IPS-18a (cell line): ENCODE measurements around the gene TMIGD1.
A peak's percentile ranks its signal among the peaks of the same experiment; 100 is the strongest.

Experiments
- H3K27ac ChIP-seq: one replicate; pipeline ENCODE4 v1.5.1; 2013; ENCODE audit warnings: low read length
- H3K27me3 ChIP-seq: one replicate; pipeline ENCODE4 v1.6.1; 2013; ENCODE audit warnings: mild to moderate bottlenecking, low read length; ENCODE audit not compliant: control insufficient read depth, insufficient read depth
- H3K36me3 ChIP-seq: one replicate; pipeline ENCODE4 v1.6.1; 2013; ENCODE audit warnings: low read depth, low read length; ENCODE audit not compliant: control insufficient read depth
- H3K4me1 ChIP-seq: one replicate; pipeline ENCODE4 v1.6.1; 2013; ENCODE audit warnings: low read depth, low read length; ENCODE audit not compliant: control insufficient read depth
- H3K4me3 ChIP-seq: one replicate; pipeline ENCODE4 v1.5.1; 2013; ENCODE audit warnings: low read length
- H3K9ac ChIP-seq: one replicate; pipeline ENCODE4 v1.6.1; 2013; ENCODE audit warnings: mild to moderate bottlenecking, low read length, moderate library complexity
- H3K9me3 ChIP-seq: one replicate; pipeline ENCODE4 v1.6.1; 2013; ENCODE audit warnings: low read depth, low read length; ENCODE audit not compliant: control insufficient read depth

Gene TMIGD1

GRCh38 chr17:30297715-30298114, 36.1 kb downstream of the TMIGD1 start:
- H3K4me3 ChIP-seq: no peak overlapping the region
- H3K36me3 ChIP-seq: no peaks in the 10 kb centered on the region
- H3K27me3 ChIP-seq: peaks cover 13% of the 10 kb centered on the region
- H3K4me1 ChIP-seq: no peaks in the 10 kb centered on the region
- no peaks in the 10 kb centered on the region for H3K9me3 ChIP-seq
- H3K27ac ChIP-seq: no peak overlapping the region
- H3K9ac ChIP-seq: no peak overlapping the region

- Histone ChIP-seq H3K9ac (no peak overlapping the region), H3K27me3 (peaks cover 20% of the 10 kb centered on the region), H3K27ac (no peak overlapping the region), H3K4me3 (no peak overlapping the region), H3K4me1 (no peaks in the 10 kb centered on the region), H3K9me3 (no peaks in the 10 kb centered on the region), H3K36me3 (no peaks in the 10 kb centered on the region)
Observed at GRCh38 chr17:30296499-30297080, 37.3 kb downstream of the TMIGD1 start.

- Histone ChIP-seq H3K27ac (no peak overlapping the region), H3K27me3 (peaks cover 29% of the 10 kb centered on the region), H3K9me3 (no peaks in the 10 kb centered on the region), H3K4me3 (peak overlapping the region; percentile 73), H3K36me3 (peaks cover 6% of the 10 kb centered on the region), H3K9ac (peak overlapping the region; percentile 68), H3K4me1 (no peaks in the 10 kb centered on the region)
Observed at GRCh38 chr17:30292286-30292858, 41.5 kb downstream of the TMIGD1 start.

GRCh38 chr17:30291543-30292285, 42.1 kb downstream of the TMIGD1 start, which contains the start of gene BLMH:
TSS of gene BLMH (minus strand) at chr17:30291944. CDS start at chr17:30291819, 125 bp downstream.
- Histone ChIP-seq H3K9me3 (no peaks in the 10 kb centered on the region), H3K9ac (peak within 1 kb of the TSS; percentile 70), H3K27ac (no peak within 1 kb of the TSS), H3K36me3 (peaks cover 13% of the 10 kb centered on the region), H3K4me3 (peak within 1 kb of the TSS; percentile 73), H3K27me3 (peaks cover 29% of the 10 kb centered on the region), H3K4me1 (no peaks in the 10 kb centered on the region)

GRCh38 chr17:30290696-30291542, 42.9 kb downstream of the TMIGD1 start:
- Histone ChIP-seq H3K27me3 (peaks cover 29% of the 10 kb centered on the region), H3K36me3 (peaks cover 18% of the 10 kb centered on the region), H3K9ac (peak overlapping the region; percentile 70), H3K4me1 (no peaks in the 10 kb centered on the region), H3K27ac (no peak overlapping the region), H3K4me3 (peak overlapping the region; percentile 73), H3K9me3 (no peaks in the 10 kb centered on the region)

- peaks cover 26% of the 10 kb centered on the region for H3K36me3 ChIP-seq
- H3K4me1 ChIP-seq: no peaks in the 10 kb centered on the region
- peaks cover 29% of the 10 kb centered on the region for H3K27me3 ChIP-seq
- no peak overlapping the region for H3K27ac ChIP-seq
- H3K9ac ChIP-seq: no peak overlapping the region
- H3K9me3 ChIP-seq: no peaks in the 10 kb centered on the region
- H3K4me3 ChIP-seq: no peak overlapping the region
Observed at GRCh38 chr17:30290077-30290476, 43.8 kb downstream of the TMIGD1 start.

GRCh38 chr17:30279156-30279555, 54.7 kb downstream of the TMIGD1 start:
- H3K9ac ChIP-seq: no peak overlapping the region
- H3K36me3 ChIP-seq: peaks cover 39% of the 10 kb centered on the region
- no peaks in the 10 kb centered on the region for H3K9me3 ChIP-seq
- no peak overlapping the region for H3K27ac ChIP-seq
- no peaks in the 10 kb centered on the region for H3K27me3 ChIP-seq
- H3K4me1 ChIP-seq: no peaks in the 10 kb centered on the region
- H3K4me3 ChIP-seq: no peak overlapping the region

- Histone ChIP-seq H3K36me3 (peaks cover 43% of the 10 kb centered on the region), H3K4me1 (no peaks in the 10 kb centered on the region), H3K9me3 (no peaks in the 10 kb centered on the region), H3K27ac (no peak overlapping the region), H3K27me3 (no peaks in the 10 kb centered on the region), H3K9ac (no peak overlapping the region), H3K4me3 (no peak overlapping the region)
Observed at GRCh38 chr17:30278032-30278431, 55.8 kb downstream of the TMIGD1 start.

- Histone ChIP-seq H3K9ac (no peak overlapping the region), H3K27me3 (no peaks in the 10 kb centered on the region), H3K27ac (no peak overlapping the region), H3K36me3 (peaks cover 60% of the 10 kb centered on the region), H3K9me3 (no peaks in the 10 kb centered on the region), H3K4me1 (no peaks in the 10 kb centered on the region), H3K4me3 (no peak overlapping the region)
Observed at GRCh38 chr17:30275911-30276310, 57.9 kb downstream of the TMIGD1 start.

- Histone ChIP-seq H3K9me3 (no peaks in the 10 kb centered on the region), H3K36me3 (peaks cover 59% of the 10 kb centered on the region), H3K27ac (no peak overlapping the region)
Observed at GRCh38 chr17:30274887-30275286, 59.0 kb downstream of the TMIGD1 start.

GRCh38 chr17:30273373-30273772, 60.5 kb downstream of the TMIGD1 start:
- H3K27ac ChIP-seq: no peak overlapping the region
- H3K27me3 ChIP-seq: no peaks in the 10 kb centered on the region
- H3K4me1 ChIP-seq: no peaks in the 10 kb centered on the region
- H3K9ac ChIP-seq: no peak overlapping the region
- no peak overlapping the region for H3K4me3 ChIP-seq
- H3K36me3 ChIP-seq: peaks cover 57% of the 10 kb centered on the region
- H3K9me3 ChIP-seq: no peaks in the 10 kb centered on the region

More at GRCh38 chr17:30274887-30275286, 59.0 kb downstream of the TMIGD1 start:
- H3K9ac ChIP-seq: no peak overlapping the region
- H3K27me3 ChIP-seq: no peaks in the 10 kb centered on the region
- H3K4me1 ChIP-seq: no peaks in the 10 kb centered on the region
- H3K4me3 ChIP-seq: no peak overlapping the region
